B cell (primary cell): ENCODE data around the gene TRAF3.

Experiments used
- CTCF ChIP-seq: fragments of 200-600 bp; IDR thresholded peaks from one replicate; pipeline ENCODE4 v1.8.0; 2022; ENCODE audit warnings: antibody characterized with exemption, mild to moderate bottlenecking
- EZH2 ChIP-seq: IDR thresholded peaks from 2 replicates; pipeline ENCODE4 v1.6.1; 2012; ENCODE audit warnings: borderline replicate concordance, low read depth, mild to moderate bottlenecking, moderate library complexity, low read length; ENCODE audit not compliant: insufficient read depth, poor library complexity, severe bottlenecking

GRCh38 chr14:102752239-102752847 lies 24.9 kb upstream of the TRAF3 start:
- TF ChIP-seq EZH2, result no peak
- no peak for TF ChIP-seq CTCF
